NT2/D1 (cell line): ENCODE measurements around the gene CCER1.

ENCODE experiments used
- DNase-seq: peaks from one replicate; pipeline ENCODE4 v3.0.0-alpha.2; 2011; ENCODE audit warnings: low read depth, low spot score
- H3K27me3 ChIP-seq: 2 replicates; pipeline ENCODE4 v1.6.0; 2011; ENCODE audit warnings: mild to moderate bottlenecking; ENCODE audit not compliant: insufficient read length, insufficient read depth
- H3K36me3 ChIP-seq: 2 replicates; pipeline ENCODE4 v1.6.1; 2011; ENCODE audit warnings: mild to moderate bottlenecking, low read length, mixed read lengths; ENCODE audit not compliant: insufficient read depth, insufficient read length
- H3K4me1 ChIP-seq: 2 replicates; pipeline ENCODE4 v1.5.1; 2011; ENCODE audit not compliant: insufficient read depth, insufficient read length
- H3K4me3 ChIP-seq: 2 replicates; pipeline ENCODE4 v1.5.1; 2011; ENCODE audit warnings: low read depth; ENCODE audit not compliant: insufficient read length
- H3K9ac ChIP-seq: 2 replicates; pipeline ENCODE4 v1.6.0; 2011; ENCODE audit warnings: low read depth; ENCODE audit not compliant: insufficient read length
- H3K9me3 ChIP-seq: 2 replicates; pipeline ENCODE4 v1.5.1; 2011; ENCODE audit warnings: mild to moderate bottlenecking, low read length; ENCODE audit not compliant: insufficient read depth
- SUZ12 ChIP-seq: IDR thresholded peaks from 2 replicates; pipeline ENCODE4 v1.6.1; 2011; ENCODE audit not compliant: insufficient read length, insufficient read depth; ENCODE audit errors: extremely low read depth
- YY1 ChIP-seq: IDR thresholded peaks from 2 replicates; pipeline ENCODE4 v1.6.1; 2011; ENCODE audit not compliant: insufficient read length, insufficient read depth
- ZNF274 ChIP-seq: IDR thresholded peaks from 2 replicates; pipeline ENCODE4 v1.6.1; 2011; ENCODE audit warnings: mild to moderate bottlenecking, low read depth, low read length

Gene CCER1

DNA sequence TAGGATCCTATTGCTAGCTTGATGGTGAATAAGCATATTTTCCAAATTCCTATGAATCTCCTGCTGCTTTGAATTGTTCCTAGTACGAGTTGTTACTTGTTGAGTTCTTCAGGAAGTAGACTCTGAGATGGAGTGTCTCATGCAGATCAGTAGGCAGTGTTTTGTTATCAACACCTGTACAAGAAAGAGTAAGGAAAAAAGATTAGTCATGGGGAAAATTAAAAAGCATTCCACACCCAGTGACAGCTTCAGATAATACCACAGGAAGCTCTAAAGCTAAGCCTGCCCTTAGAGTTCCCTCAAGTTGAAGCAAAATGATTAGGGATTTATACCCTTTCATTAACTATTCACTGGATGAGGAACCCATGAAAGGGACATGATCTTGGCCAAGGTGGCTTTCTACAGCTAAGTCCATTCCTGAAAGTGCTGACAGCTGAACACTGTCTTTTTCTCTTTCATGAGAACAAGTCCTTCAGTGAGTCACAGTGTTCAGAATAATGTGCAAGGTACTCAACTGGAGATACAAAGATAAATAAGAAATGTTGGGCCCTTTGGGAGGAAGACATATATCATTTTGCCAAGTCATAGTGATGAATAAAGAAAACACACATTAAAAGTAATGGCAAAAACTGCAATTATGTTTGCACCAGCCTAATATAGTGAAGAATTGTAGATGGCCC, 49.1 kb downstream of the CCER1 start:
- no peak overlapping the region for H3K4me3 ChIP-seq
- no peak for DNase-seq

DNA sequence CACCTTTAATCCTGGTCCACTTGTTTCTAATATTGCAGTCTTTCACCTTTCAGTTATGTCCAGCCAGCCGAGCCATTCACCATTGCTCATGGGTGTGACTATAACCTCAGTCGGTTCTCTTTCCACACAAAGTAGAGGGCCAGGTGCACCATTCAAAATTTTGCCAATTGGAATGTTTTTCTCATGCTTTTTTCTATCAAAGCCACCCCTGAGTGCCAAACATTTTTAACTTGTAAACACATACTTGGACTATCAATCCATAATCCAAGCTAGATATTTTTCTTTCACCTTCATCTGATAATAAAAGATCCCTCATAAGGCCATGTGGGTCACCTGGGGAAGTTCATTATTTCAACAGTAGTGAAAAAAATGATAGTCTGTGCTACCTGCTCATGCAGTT, 52.4 kb downstream of the CCER1 start:
- no peaks in the 10 kb centered on the region for H3K9me3 ChIP-seq
- no peaks in the 10 kb centered on the region for H3K27me3 ChIP-seq
- H3K36me3 ChIP-seq = no peaks in the 10 kb centered on the region
- no peak for TF ChIP-seq SUZ12
- no peak for TF ChIP-seq ZNF274
- no peak for TF ChIP-seq YY1
- DNase-seq = no peak
- H3K4me3 ChIP-seq = no peak overlapping the region
- no peaks in the 10 kb centered on the region for H3K4me1 ChIP-seq
- no peak overlapping the region for H3K9ac ChIP-seq

More for the DNA sequence above, 49.1 kb downstream of the CCER1 start:
- H3K9ac ChIP-seq = no peak overlapping the region
- H3K4me1 ChIP-seq = no peaks in the 10 kb centered on the region
- H3K9me3 ChIP-seq = no peaks in the 10 kb centered on the region
- no peaks in the 10 kb centered on the region for H3K36me3 ChIP-seq
- TF ChIP-seq ZNF274 = no peak
- no peaks in the 10 kb centered on the region for H3K27me3 ChIP-seq
